Measurements from ENCODE around the gene MTA3. TPM values are rescaled to one million over a fixed set of nuclear protein-coding genes. Genes with fewer than 3 reads are reported as not detected.

Gene MTA3
- total and polyA plus RNA-seq, 2 donors (not counting 1 experiment from before 2014, with no cell fraction given): 31.0 to 47.7 TPM

GRCh38 chr2:42800461-42800962 is 232.1 kb downstream of the MTA3 start:
- Histone ChIP-seq H4K20me1 (ENCODE audit: control insufficient read depth, extremely low read depth, insufficient read depth, low read length) (no peaks in the 10 kb centered on the region), H3K4me2 (ENCODE audit: extremely low read depth, insufficient read depth, low read length) (no peak overlapping the region), H3K9me3 (ENCODE audit: control insufficient read depth, insufficient read depth, low read depth, low read length) (no peaks in the 10 kb centered on the region), H3K27ac (ENCODE audit: insufficient read depth, low read length) (no peak overlapping the region), H3K4me3 (replicated peaks in 1 of 4; ENCODE audit: control extremely low read depth in 1 of 4, insufficient read depth in 1 of 4, low read depth in 3 of 4, low read length in 4 of 4) (no peak overlapping the region), H3K27me3 (ENCODE audit: control insufficient read depth, insufficient read depth, low read length) (peaks cover 4% of the 10 kb centered on the region), H3K4me1 (ENCODE audit: control insufficient read depth, extremely low read depth, insufficient read depth, low read length) (no peaks in the 10 kb centered on the region), H3K79me2 (ENCODE audit: control insufficient read depth, insufficient read depth, low read length) (no peaks in the 10 kb centered on the region), H3K9ac (ENCODE audit: insufficient read depth, low read length) (no peak overlapping the region), H3K36me3 (ENCODE audit: control insufficient read depth, insufficient read depth, low read length) (no peaks in the 10 kb centered on the region), H2AFZ (ENCODE audit: low read length) (no peak overlapping the region)
- TF ChIP-seq EZH2 (IDR thresholded peaks at IDR 0.05; ENCODE audit: low read length, missing control alignments) (no peak), CTCF (conservative IDR thresholded peaks at IDR 0.05 in 1 of 2, IDR thresholded peaks at IDR 0.05 in 1 of 2; ENCODE audit: low read depth in 1 of 2, low read length in 2 of 2) (no peak)
- no peak for DNase-seq (ENCODE audit: low read depth in 2 of 2)

- Histone ChIP-seq H4K20me1 (ENCODE audit: control insufficient read depth, extremely low read depth, insufficient read depth, low read length) (no peaks in the 10 kb centered on the region), H3K9me3 (ENCODE audit: control insufficient read depth, insufficient read depth, low read depth, low read length) (no peaks in the 10 kb centered on the region), H3K27ac (ENCODE audit: insufficient read depth, low read length) (no peak overlapping the region), H3K27me3 (ENCODE audit: control insufficient read depth, insufficient read depth, low read length) (peaks cover 4% of the 10 kb centered on the region), H3K4me1 (ENCODE audit: control insufficient read depth, extremely low read depth, insufficient read depth, low read length) (no peaks in the 10 kb centered on the region), H3K4me2 (ENCODE audit: extremely low read depth, insufficient read depth, low read length) (no peak overlapping the region), H3K79me2 (ENCODE audit: control insufficient read depth, insufficient read depth, low read length) (no peaks in the 10 kb centered on the region), H3K36me3 (ENCODE audit: control insufficient read depth, insufficient read depth, low read length) (no peaks in the 10 kb centered on the region), H3K9ac (ENCODE audit: insufficient read depth, low read length) (no peak overlapping the region), H2AFZ (ENCODE audit: low read length) (no peak overlapping the region), H3K4me3 (replicated peaks in 1 of 4; ENCODE audit: control extremely low read depth in 1 of 4, insufficient read depth in 1 of 4, low read depth in 3 of 4, low read length in 4 of 4) (no peak overlapping the region)
- TF ChIP-seq EZH2 (IDR thresholded peaks at IDR 0.05; ENCODE audit: low read length, missing control alignments): no peak
- TF ChIP-seq CTCF (conservative IDR thresholded peaks at IDR 0.05 in 1 of 2, IDR thresholded peaks at IDR 0.05 in 1 of 2; ENCODE audit: low read depth in 1 of 2, low read length in 2 of 2): no peak
- DNase-seq (ENCODE audit: low read depth in 2 of 2): peak in 1 of 2 donors; percentile 25
Measured at GRCh38 chr2:42800981-42801380, 232.5 kb downstream of the MTA3 start.

GRCh38 chr2:42801381-42801780 is 232.9 kb downstream of the MTA3 start:
- no peak overlapping the region for H2AFZ ChIP-seq (ENCODE audit: low read length)
- H3K27ac ChIP-seq (ENCODE audit: insufficient read depth, low read length): no peak overlapping the region
- DNase-seq (ENCODE audit: low read depth in 2 of 2): no peak

More at GRCh38 chr2:42801381-42801780, 232.9 kb downstream of the MTA3 start:
- H3K36me3 ChIP-seq (ENCODE audit: control insufficient read depth, insufficient read depth, low read length): no peaks in the 10 kb centered on the region
- no peaks in the 10 kb centered on the region for H3K79me2 ChIP-seq (ENCODE audit: control insufficient read depth, insufficient read depth, low read length)
- H3K9ac ChIP-seq (ENCODE audit: insufficient read depth, low read length): no peak overlapping the region
- peaks cover 4% of the 10 kb centered on the region for H3K27me3 ChIP-seq (ENCODE audit: control insufficient read depth, insufficient read depth, low read length)
- no peaks in the 10 kb centered on the region for H3K4me1 ChIP-seq (ENCODE audit: control insufficient read depth, extremely low read depth, insufficient read depth, low read length)
- TF ChIP-seq EZH2 (IDR thresholded peaks at IDR 0.05; ENCODE audit: low read length, missing control alignments) (no peak), CTCF (conservative IDR thresholded peaks at IDR 0.05 in 1 of 2, IDR thresholded peaks at IDR 0.05 in 1 of 2; ENCODE audit: low read depth in 1 of 2, low read length in 2 of 2) (no peak)
- H4K20me1 ChIP-seq (ENCODE audit: control insufficient read depth, extremely low read depth, insufficient read depth, low read length): no peaks in the 10 kb centered on the region
- H3K4me2 ChIP-seq (ENCODE audit: extremely low read depth, insufficient read depth, low read length): no peak overlapping the region
- no peak overlapping the region for H3K4me3 ChIP-seq (replicated peaks in 1 of 4; ENCODE audit: control extremely low read depth in 1 of 4, insufficient read depth in 1 of 4, low read depth in 3 of 4, low read length in 4 of 4)
- H3K9me3 ChIP-seq (ENCODE audit: control insufficient read depth, insufficient read depth, low read depth, low read length): no peaks in the 10 kb centered on the region

All from fibroblast of lung (primary cell).